Measurements from ENCODE around the gene MARVELD1. TPM values are rescaled to one million over a fixed set of nuclear protein-coding genes. Genes with fewer than 3 reads are reported as not detected.
A peak's percentile ranks its signal among the peaks of the same experiment; 100 is the strongest.

The MARVELD1 gene
- total and polyA plus RNA-seq, 8 donors = 5.7 to 21.0 (median 10.9) TPM

DNA sequence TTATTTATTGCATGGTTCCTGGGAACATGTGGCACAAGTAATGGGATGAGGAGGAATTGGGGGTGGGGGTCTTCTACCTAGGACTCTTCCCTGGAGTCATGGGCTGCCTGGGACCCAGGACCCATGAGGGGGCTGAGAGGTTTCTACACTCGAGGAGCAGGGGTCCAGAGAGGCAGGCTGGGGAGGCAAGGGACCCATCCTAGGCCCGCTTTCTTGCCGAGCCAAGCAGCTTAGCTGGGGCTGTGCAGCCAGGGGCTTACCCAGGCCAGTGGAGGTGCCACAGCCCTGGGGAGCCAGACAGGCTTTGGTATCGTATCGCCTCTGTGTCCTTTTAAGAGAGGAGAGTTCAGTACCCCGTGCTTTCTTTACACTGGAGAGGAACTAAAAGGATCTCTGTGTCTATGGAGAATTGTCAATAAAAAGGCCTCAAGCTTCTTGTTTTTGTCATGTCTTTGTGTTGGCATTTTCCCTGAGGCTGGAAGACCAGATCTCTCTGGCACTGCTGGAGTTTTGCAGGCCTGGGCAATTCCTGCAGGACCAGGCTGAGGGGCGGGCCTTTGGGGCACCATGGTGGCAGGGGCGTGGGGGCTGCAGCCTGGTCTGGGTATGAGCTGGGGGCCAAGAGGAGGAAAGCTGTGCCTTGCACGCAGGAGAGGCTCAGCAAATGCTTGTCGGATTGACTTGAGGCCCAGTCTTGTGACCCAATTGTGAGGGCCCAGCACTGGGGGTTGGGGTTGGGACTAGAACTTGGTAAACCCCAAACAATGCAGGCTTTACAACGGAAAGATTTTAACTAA, 47.1 kb downstream of the MARVELD1 start:
- Histone ChIP-seq H3K27ac (peak overlapping the region in 1 of 5 donors; percentile 23), H3K4me1 (no peaks in the 10 kb centered on the region), H3K36me3 (peaks cover 41 to 74% (median 73%) of the 10 kb centered on the region in 4 donors), H3K27me3 (no peaks in the 10 kb centered on the region), H3K9me3 (no peaks in the 10 kb centered on the region), H3K4me3 (no peak overlapping the region)
- no peak for DNase-seq
- no peak for TF ChIP-seq POLR2A (IDR thresholded peaks at IDR 0.05)
- TF ChIP-seq EP300 (IDR thresholded peaks at IDR 0.05) = no peak
- TF ChIP-seq POLR2AphosphoS5 (IDR thresholded peaks at IDR 0.05) = no peak
- 89 to 94% (median 91%) methylated on average over 11 of the region's 11 CpGs for WGBS, 5 donors
- intact Hi-C loops (cut with DNase I; ENCODE audit: low total_unique reads) = no loop called here

DNA sequence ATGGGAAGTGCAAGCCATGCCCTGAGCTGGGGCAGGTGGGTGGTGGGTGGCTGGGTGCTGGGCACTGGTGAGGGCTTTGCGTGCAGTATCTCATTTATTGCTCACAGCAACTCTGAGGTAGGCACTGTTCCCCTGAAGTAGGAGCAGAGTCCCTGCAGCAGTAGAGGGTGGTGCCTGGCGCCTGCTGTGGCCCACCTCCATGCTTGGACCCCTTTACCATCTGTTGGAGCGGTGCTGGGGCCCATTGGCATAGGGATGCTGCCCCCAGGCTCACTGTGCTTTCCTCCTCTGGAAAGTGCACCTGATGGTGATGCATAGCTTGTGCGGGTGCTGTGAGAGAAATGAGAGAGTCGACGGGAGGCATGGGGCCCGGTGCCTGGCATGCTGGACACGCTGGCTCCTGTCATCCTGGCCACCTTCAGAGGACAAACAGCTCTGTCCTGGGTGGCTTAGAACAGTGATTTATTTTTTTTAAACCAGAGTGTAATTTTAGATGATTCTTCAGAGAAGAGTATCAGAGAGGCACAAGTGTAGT, 47.9 kb downstream of the MARVELD1 start:
- TF ChIP-seq POLR2AphosphoS5 (IDR thresholded peaks at IDR 0.05) (no peak), POLR2A (IDR thresholded peaks at IDR 0.05) (no peak), EP300 (IDR thresholded peaks at IDR 0.05) (no peak)
- TF ChIP-seq, protein P1, sequence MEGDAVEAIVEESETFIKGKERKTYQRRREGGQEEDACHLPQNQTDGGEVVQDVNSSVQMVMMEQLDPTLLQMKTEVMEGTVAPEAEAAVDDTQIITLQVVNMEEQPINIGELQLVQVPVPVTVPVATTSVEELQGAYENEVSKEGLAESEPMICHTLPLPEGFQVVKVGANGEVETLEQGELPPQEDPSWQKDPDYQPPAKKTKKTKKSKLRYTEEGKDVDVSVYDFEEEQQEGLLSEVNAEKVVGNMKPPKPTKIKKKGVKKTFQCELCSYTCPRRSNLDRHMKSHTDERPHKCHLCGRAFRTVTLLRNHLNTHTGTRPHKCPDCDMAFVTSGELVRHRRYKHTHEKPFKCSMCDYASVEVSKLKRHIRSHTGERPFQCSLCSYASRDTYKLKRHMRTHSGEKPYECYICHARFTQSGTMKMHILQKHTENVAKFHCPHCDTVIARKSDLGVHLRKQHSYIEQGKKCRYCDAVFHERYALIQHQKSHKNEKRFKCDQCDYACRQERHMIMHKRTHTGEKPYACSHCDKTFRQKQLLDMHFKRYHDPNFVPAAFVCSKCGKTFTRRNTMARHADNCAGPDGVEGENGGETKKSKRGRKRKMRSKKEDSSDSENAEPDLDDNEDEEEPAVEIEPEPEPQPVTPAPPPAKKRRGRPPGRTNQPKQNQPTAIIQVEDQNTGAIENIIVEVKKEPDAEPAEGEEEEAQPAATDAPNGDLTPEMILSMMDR (IDR thresholded peaks at IDR 0.05) = no peak
- Histone ChIP-seq H3K4me1 (no peaks in the 10 kb centered on the region), H3K27ac (no peak overlapping the region), H3K27me3 (no peaks in the 10 kb centered on the region), H3K4me3 (no peak overlapping the region), H3K36me3 (peaks cover 34 to 66% (median 66%) of the 10 kb centered on the region in 4 donors), H3K9me3 (no peaks in the 10 kb centered on the region)
- no peak for DNase-seq
- intact Hi-C loops (cut with DNase I; ENCODE audit: low total_unique reads) = no loop called here
- WGBS, 5 donors = 92 to 97% (median 93%) methylated on average over 8 of the region's 8 CpGs

DNA sequence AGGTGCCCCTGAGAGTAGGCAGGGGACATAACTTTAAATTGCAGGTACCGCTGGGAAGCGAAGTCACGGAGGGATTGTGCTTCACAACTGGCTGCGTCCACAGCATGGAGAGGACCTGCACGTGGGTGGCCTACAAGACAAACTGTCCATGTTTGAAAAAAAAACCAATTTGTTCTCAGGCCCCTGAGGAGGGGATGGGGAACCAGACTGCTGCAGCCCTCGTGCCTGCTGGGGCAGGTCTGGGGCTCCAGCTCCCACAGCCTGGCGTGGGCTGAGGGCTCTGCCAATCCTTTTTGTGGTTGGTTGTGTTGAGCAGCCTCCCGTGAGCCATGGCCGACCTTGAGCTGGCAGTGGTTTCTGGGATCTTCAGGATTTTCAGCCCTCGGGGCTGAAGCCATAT, 48.5 kb downstream of the MARVELD1 start:
- no peak for TF ChIP-seq POLR2A (IDR thresholded peaks at IDR 0.05)
- TF ChIP-seq POLR2AphosphoS5 (IDR thresholded peaks at IDR 0.05) = no peak
- no peak for TF ChIP-seq EP300 (IDR thresholded peaks at IDR 0.05)
- TF ChIP-seq, protein P1 (IDR thresholded peaks at IDR 0.05) = no peak
- H3K4me3 ChIP-seq = no peak overlapping the region
- whole genome bisulfite sequencing, 5 donors = 85 to 90% (median 89%) methylated on average over 7 to 10 of the region's 10 CpGs
- H3K27me3 ChIP-seq = peaks cover 0 to 2% (median 0%) of the 10 kb centered on the region in 3 donors
- no peak for DNase-seq
- H3K36me3 ChIP-seq = peaks cover 27 to 60% (median 59%) of the 10 kb centered on the region in 4 donors
- intact Hi-C loops (cut with DNase I; ENCODE audit: low total_unique reads) = no loop called here
- H3K9me3 ChIP-seq = no peaks in the 10 kb centered on the region
- no peaks in the 10 kb centered on the region for H3K4me1 ChIP-seq
- H3K27ac ChIP-seq = no peak overlapping the region

DNA sequence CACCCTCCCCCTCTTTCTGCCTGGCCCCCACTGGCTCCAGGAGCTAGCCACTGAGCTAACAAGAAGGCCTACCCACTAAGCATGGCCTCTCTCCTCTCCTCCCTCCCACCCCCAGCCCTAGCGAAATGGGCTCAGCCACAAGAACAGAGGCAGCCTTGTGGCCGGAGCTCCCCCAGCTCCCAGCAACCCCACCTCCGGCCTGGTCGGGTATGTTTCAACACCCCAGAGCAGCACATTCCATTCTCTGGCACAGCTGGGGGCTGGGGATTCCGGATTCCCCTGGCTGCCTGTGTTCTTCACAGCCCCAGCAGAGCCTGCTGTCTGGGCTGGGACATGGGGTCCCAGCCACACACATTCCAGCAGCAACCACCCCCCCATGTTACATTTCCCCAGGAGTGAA, 49.3 kb downstream of the MARVELD1 start:
- 53 to 93% (median 73%) methylated on average over 4 to 5 of the region's 5 CpGs for WGBS, 5 donors
- H3K27ac ChIP-seq = no peak overlapping the region
- DNase-seq = peak in 1 of 2 donors; percentile 55

More for the DNA sequence above, 49.3 kb downstream of the MARVELD1 start:
- H3K36me3 ChIP-seq = peaks cover 21 to 52% (median 51%) of the 10 kb centered on the region in 4 donors
- no peak overlapping the region for H3K4me3 ChIP-seq
- intact Hi-C loops (cut with DNase I; ENCODE audit: low total_unique reads) = no loop called here
- no peaks in the 10 kb centered on the region for H3K4me1 ChIP-seq
- no peaks in the 10 kb centered on the region for H3K9me3 ChIP-seq
- TF ChIP-seq POLR2AphosphoS5 (IDR thresholded peaks at IDR 0.05) (no peak), POLR2A (IDR thresholded peaks at IDR 0.05) (no peak), EP300 (IDR thresholded peaks at IDR 0.05) (no peak)
- TF ChIP-seq, protein P1 (IDR thresholded peaks at IDR 0.05) = no peak
- peaks cover 0 to 9% (median 0%) of the 10 kb centered on the region in 3 donors for H3K27me3 ChIP-seq

Data from stomach (tissue), 9 donors.